Common myeloid progenitor, CD34-positive (primary cell): ENCODE data around the gene KDM4C.
A peak's percentile ranks its signal among the peaks of the same experiment; 100 is the strongest.

Experiments
- CTCF ChIA-PET: fragments of 350-600 bp; sonication (Branson Sonifier 250); formaldehyde crosslinking; loops from one replicate; lab custom pipeline; 2021; ENCODE audit warnings: antibody characterized with exemption; lab: Charles Lee
- POLR2A ChIA-PET: fragments of 350-600 bp; sonication (Branson Sonifier 250); formaldehyde crosslinking; loops from one replicate; lab custom pipeline; 2021; ENCODE audit warnings: antibody characterized with exemption; lab: Charles Lee
- DNase-seq, 3 donors: peaks; one replicate each; pipeline versions ENCODE4 v3.0.0 to v3.0.0-alpha.2; 2013
- H3K27ac ChIP-seq, 2 experiments: 1 replicate in 1 of 2; 2 replicates in 1 of 2; pipeline ENCODE4 v1.7.0; 2013; ENCODE audit warnings: inconsistent platforms in 2 of 2, low read length in 2 of 2, mild to moderate bottlenecking in 2 of 2, low read depth in 1 of 2, moderate library complexity in 1 of 2; ENCODE audit not compliant: severe bottlenecking in 2 of 2, insufficient read depth in 1 of 2, poor library complexity in 1 of 2
- H3K27me3 ChIP-seq, 5 experiments: replicated peaks in 2 of 5; 1 replicate in 3 of 5; 2 replicates in 2 of 5; pipeline versions ENCODE4 v1.6.1 to v1.7.0; 2013; ENCODE audit warnings: low read length in 4 of 5, mild to moderate bottlenecking in 2 of 5, moderate library complexity in 2 of 5, inconsistent platforms in 1 of 5; ENCODE audit not compliant: insufficient read depth in 5 of 5, control insufficient read depth in 4 of 5
- H3K36me3 ChIP-seq, 4 experiments: 1 replicate in 2 of 4; 2 replicates in 2 of 4; pipeline versions ENCODE4 v1.6.1 to v1.7.0; 2013; ENCODE audit warnings: low read length in 3 of 4, control low read depth in 1 of 4, mild to moderate bottlenecking in 1 of 4; ENCODE audit not compliant: control insufficient read depth in 4 of 4, insufficient read depth in 4 of 4
- H3K4me1 ChIP-seq, 4 experiments: 1 replicate in 3 of 4; 2 replicates in 1 of 4; pipeline versions ENCODE4 v1.6.1 to v1.7.1; 2013; ENCODE audit warnings: low read length in 3 of 4, mild to moderate bottlenecking in 3 of 4, control low read depth in 1 of 4, inconsistent platforms in 1 of 4, moderate library complexity in 1 of 4; ENCODE audit not compliant: control insufficient read depth in 4 of 4, insufficient read depth in 4 of 4; ENCODE audit errors: control extremely low read depth in 1 of 4
- H3K4me3 ChIP-seq, 7 experiments: 1 replicate in 4 of 7; 2 replicates in 3 of 7; pipeline versions ENCODE4 v1.5.1 to v1.7.0; 2013; ENCODE audit warnings: mild to moderate bottlenecking in 7 of 7, low read length in 6 of 7, moderate library complexity in 6 of 7, inconsistent platforms in 2 of 7, low read depth in 2 of 7, control low read depth in 1 of 7; ENCODE audit not compliant: insufficient read depth in 4 of 7, control insufficient read depth in 1 of 7; ENCODE audit errors: extremely low read depth in 1 of 7
- H3K9me3 ChIP-seq, 5 experiments: 1 replicate in 4 of 5; 2 replicates in 1 of 5; pipeline versions ENCODE4 v1.6.1 to v1.7.1; 2013; ENCODE audit warnings: low read length in 4 of 5, mild to moderate bottlenecking in 2 of 5, inconsistent platforms in 1 of 5, low read depth in 1 of 5, moderate library complexity in 1 of 5; ENCODE audit not compliant: control insufficient read depth in 4 of 5, insufficient read depth in 2 of 5; ENCODE audit errors: control extremely low read depth in 1 of 5
- WGBS: methylation state at CpG from one replicate; pipeline ENCODE4 v1.1.5; 2013; ENCODE audit not compliant: insufficient coverage; 5-methylcytosine and 5-hydroxymethylcytosine counted together

KDM4C gene

DNA sequence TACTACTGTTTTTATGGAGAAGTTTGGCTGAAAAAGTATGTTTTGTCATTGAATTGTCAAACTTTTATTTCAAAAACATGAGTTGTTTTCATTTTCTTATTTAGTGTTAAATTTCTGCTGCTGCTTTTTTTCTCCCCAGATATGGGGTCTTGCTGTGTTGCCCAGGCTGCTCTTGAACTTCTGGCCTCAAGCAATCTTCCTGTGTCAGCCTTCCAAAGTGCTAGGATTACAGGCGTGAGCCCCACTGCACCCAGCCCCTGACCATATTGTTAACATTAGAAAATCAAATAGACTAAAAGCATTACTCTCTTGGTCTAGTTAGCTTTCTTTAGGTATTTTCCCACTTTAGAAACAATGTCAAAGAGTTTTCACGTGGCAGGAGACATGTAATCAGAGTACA is 215.3 kb downstream of the KDM4C start:
- 83% methylated on average over 1 of the region's 2 CpGs for WGBS
- CTCF ChIA-PET, result interaction anchor here (0.9 kb wide), 1 partner anchor 13 kb away, joined by 3 read pairs; no protein-coding TSS in a partner anchor
- Histone ChIP-seq H3K9me3 (peaks cover 0 to 2% (median 0%) of the 10 kb centered on the region in 5 experiments), H3K4me1 (peaks cover 0 to 13% (median 2%) of the 10 kb centered on the region in 4 experiments), H3K27me3 (no peaks in the 10 kb centered on the region), H3K27ac (no peak overlapping the region), H3K4me3 (no peak overlapping the region), H3K36me3 (no peaks in the 10 kb centered on the region)
- no peak for DNase-seq
- POLR2A ChIA-PET, result no interaction called here

DNA sequence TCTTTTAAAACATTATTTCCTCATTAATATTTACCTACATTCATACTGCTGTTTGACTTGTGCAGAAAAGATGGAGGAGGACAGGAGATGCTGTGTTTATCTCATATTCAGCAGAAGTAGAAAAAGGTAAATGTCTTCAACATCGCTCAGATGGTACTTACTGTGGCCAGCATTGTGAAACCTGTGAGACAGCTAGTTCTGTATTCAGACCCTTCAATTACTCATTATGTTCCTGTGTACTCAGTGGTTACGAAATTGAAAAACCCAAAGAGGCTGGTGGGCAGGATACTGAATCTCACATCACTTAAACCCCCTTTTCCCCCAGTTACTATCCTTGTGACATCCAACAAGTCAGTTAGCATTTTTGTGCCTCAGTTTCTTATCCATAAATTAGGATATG is 216.0 kb downstream of the KDM4C start:
- DNase-seq, result peak in 2 of 3 donors; percentile 42 to 49
- Histone ChIP-seq H3K9me3 (peaks cover 0 to 2% (median 0%) of the 10 kb centered on the region in 5 experiments), H3K27ac (no peak overlapping the region), H3K27me3 (no peaks in the 10 kb centered on the region), H3K4me3 (no peak overlapping the region), H3K4me1 (peaks cover 0 to 6% (median 0%) of the 10 kb centered on the region in 4 experiments), H3K36me3 (no peaks in the 10 kb centered on the region)
- CTCF ChIA-PET, result interaction anchor here (0.9 kb wide), 1 partner anchor 14 kb away, joined by 3 read pairs; no protein-coding TSS in a partner anchor
- WGBS, result 100% methylated on average over 1 of the region's 2 CpGs
- POLR2A ChIA-PET, result no interaction called here

DNA sequence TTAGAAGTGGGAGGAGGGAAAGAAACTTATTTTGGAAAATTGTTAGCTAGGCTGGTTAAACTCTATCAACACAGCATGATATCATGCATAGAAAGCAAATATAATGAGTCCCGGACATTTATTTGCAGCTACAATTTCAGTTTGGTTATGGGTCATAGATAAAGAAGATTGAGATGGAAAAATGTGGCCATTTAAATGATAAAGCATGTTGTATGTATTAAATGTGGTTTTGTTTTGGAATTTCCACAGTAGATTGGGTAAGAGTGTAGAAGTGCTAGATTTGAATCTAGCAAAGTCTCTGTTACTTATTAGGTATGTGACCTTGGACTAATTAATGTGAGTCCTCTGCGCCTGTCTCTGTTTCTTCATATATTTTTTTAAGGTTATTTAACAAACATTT is 217.4 kb downstream of the KDM4C start:
- peaks cover 0 to 2% (median 0%) of the 10 kb centered on the region in 5 experiments for H3K9me3 ChIP-seq
- CTCF ChIA-PET, result no interaction called here
- H3K27ac ChIP-seq, result no peak overlapping the region
- no CpG with 5 or more reads among the region's 2 CpGs for WGBS
- no peak for DNase-seq
- POLR2A ChIA-PET, result interaction anchor here (0.9 kb wide), 1 partner anchor 10 kb away, joined by 3 read pairs; no protein-coding TSS in a partner anchor
- H3K27me3 ChIP-seq, result no peaks in the 10 kb centered on the region
- H3K4me3 ChIP-seq, result no peak overlapping the region
- H3K4me1 ChIP-seq, result peaks cover 0 to 2% (median 0%) of the 10 kb centered on the region in 4 experiments
- no peaks in the 10 kb centered on the region for H3K36me3 ChIP-seq

DNA sequence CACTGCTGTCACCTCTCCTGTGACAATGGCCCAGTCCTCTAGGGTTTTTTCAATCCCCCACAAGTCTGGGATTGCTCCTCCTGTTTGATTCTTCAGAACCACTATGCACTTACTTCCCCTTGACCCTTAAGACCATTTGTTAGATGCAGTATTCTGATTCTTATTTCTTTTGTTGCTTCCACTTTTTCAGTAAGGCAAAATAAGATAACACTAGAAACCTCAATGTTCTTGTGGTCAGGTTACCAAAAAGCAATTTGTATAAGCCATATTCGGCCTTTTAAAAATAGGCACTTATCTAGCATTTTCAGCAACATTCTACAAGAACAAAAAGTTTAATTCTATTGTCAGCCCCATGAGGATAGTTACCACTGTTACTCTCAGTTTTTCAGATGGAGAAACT is 220.0 kb downstream of the KDM4C start:
- Histone ChIP-seq H3K36me3 (peaks cover 3 to 16% (median 7%) of the 10 kb centered on the region in 4 experiments), H3K4me3 (no peak overlapping the region), H3K27ac (no peak overlapping the region), H3K4me1 (no peaks in the 10 kb centered on the region), H3K9me3 (peaks cover 0 to 2% (median 0%) of the 10 kb centered on the region in 5 experiments), H3K27me3 (no peaks in the 10 kb centered on the region)
- ChIA-PET POLR2A (no interaction called here), CTCF (no interaction called here)
- whole genome bisulfite sequencing, result 86% methylated on average over 1 of the region's 1 CpG
- DNase-seq, result no peak

DNA sequence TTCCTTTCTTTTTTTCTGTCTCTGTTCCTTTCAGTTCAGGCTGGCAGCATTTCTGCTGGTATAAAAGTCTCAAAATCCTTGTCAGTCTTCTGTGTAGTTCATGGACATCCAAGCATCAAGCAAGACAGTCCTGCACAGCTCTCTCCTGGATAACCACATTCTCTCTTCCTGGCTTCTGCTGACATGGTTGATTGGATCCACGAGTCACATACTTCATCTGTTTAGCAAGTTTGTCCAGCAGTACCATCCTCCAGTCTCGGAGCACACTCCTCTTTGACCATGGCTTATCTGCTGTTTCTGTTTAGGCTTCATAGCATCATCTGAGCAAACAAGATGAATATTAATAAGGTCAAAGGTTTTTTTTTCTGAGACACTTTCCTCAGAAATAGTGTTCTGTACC is 220.8 kb downstream of the KDM4C start:
- Histone ChIP-seq H3K4me3 (no peak overlapping the region), H3K4me1 (no peaks in the 10 kb centered on the region), H3K27ac (no peak overlapping the region), H3K27me3 (no peaks in the 10 kb centered on the region), H3K36me3 (peaks cover 3 to 23% (median 9%) of the 10 kb centered on the region in 4 experiments), H3K9me3 (peaks cover 0 to 2% (median 0%) of the 10 kb centered on the region in 5 experiments)
- WGBS, result 89% methylated on average over 2 of the region's 2 CpGs
- CTCF ChIA-PET, result no interaction called here
- no peak for DNase-seq
- POLR2A ChIA-PET, result no interaction called here

DNA sequence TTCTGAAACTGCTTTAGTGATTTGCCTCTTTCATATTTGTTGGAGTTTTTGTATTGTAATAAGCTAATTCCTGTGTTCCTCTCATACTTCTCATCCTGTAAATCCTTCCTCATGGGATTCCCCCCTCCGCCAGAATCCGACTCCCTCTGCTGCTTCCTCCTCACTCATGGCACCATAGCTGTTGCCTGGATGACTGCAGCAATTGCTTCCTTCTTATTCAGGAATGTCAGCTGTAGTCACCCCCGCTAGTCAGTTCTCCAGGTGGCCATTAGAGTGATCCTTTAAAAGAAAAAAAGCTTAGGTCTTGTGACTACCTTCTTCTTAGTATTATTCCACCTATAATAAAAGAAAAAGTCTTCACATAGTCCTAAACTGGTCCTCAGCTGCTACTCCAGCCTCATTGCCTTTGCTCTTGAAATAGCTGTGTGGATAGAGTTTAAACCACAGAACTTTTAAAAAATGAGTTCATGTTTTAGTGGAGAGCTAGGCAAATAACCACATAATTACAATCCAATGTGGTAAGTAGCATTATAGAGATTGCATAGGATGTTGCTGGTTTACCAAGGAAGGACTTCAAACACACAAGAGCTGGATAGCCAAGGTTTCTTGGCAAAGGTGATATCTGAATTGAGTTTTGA is 227.3 kb downstream of the KDM4C start:
- Histone ChIP-seq H3K27ac (no peak overlapping the region), H3K36me3 (peaks cover 17 to 53% (median 29%) of the 10 kb centered on the region in 4 experiments), H3K27me3 (no peaks in the 10 kb centered on the region), H3K9me3 (no peaks in the 10 kb centered on the region), H3K4me1 (peaks cover 0 to 5% (median 3%) of the 10 kb centered on the region in 4 experiments), H3K4me3 (no peak overlapping the region)
- CTCF ChIA-PET, result interaction anchor here (1.0 to 1.5 kb wide), 5 partner anchors 14 to 41 kb away, joined by 3 to 9 read pairs (median 3); no protein-coding TSS in a partner anchor
- POLR2A ChIA-PET, result interaction anchor here (1.0 kb wide), 2 partner anchors 10 to 25 kb away, joined by 3 to 4 read pairs; no protein-coding TSS in a partner anchor
- no peak for DNase-seq
- WGBS, result 96% methylated on average over 2 of the region's 3 CpGs
